GM19238 (cell line): ENCODE results near the gene CUEDC2.

Experiments used
- DNase-seq: peaks from one replicate; pipeline ENCODE4 v3.0.0; 2011; ENCODE audit warnings: low spot score; ENCODE audit not compliant: insufficient read length

Gene CUEDC2

DNA sequence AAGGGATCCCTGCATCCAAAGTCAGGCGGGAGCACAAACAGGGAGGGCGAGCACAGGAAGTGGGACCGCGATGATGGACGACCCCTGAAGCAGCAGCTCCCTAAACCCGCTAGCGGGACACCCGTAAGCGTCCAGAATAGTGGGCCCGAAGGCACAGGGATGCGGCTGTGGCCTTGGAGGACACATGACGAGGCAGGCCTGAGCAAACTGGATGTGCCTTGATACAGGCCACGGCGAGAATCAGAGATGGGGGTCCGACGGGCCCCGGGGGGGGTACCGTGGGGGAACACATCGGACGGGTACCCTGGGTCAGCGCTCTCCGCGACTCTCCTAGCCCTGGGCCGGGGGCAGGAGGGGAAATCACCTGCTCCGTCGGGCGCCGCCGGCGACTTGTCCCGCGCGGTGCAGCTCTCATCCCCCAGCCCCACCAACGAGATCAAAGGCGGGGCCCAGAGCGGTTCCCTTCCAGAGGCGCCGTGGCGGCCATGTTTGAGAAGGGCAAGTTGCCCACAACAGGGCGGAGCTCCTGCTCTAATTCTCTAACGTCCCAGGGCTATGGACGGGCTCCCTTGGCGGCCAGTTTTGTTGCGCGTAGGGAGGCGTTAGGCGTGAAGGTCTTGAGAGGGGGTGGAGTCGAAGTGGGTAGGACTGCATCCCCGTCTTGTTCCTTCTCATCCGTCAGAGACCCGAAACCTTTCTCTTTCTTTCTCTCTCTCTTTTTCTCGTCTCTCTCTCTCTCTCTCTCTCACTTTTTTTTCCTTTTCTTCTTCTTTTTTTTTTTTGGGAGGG lies at the start of gene CUEDC2:
CUEDC2 (minus strand) TSS at position 413 of the 789 bp plus-strand sequence. CDS start 7,386 bp downstream, outside the sequence.
- peak; percentile 92 for DNase-seq

DNA sequence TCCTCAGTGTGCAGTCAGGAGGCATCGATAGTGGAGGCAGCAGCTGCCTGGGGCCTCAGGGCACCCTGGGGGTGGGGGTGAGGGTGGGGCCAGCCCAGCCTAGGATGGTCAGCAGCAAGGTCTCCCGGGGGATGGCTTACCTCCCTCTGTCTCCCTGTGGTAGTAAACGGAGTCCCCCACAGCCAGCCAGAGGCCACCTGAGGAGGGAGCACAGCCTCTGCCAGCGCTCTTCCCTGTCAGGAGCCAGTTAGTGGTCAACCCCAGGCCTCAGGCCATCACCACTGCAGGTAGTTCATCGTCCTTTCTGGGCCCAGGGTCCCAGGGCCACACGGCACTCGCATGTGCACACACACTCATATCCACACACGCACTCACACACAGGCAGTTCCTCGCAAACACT lies 48.0 kb upstream of the CUEDC2 start:
- DNase-seq, result no peak

- DNase-seq, result no peak
These were observed 47.3 kb upstream of the CUEDC2 start for GRCh38 chr10:102479651-102480050.

GRCh38 chr10:102476466-102477141 lies 44.2 kb upstream of the CUEDC2 start:
- no peak for DNase-seq

- no peak for DNase-seq
These were observed 43.2 kb upstream of the CUEDC2 start for GRCh38 chr10:102475451-102476040.

GRCh38 chr10:102473445-102474331 lies 41.3 kb upstream of the CUEDC2 start:
- no peak for DNase-seq

- DNase-seq, result no peak
These were observed 38.5 kb upstream of the CUEDC2 start for GRCh38 chr10:102470579-102471546.

DNA sequence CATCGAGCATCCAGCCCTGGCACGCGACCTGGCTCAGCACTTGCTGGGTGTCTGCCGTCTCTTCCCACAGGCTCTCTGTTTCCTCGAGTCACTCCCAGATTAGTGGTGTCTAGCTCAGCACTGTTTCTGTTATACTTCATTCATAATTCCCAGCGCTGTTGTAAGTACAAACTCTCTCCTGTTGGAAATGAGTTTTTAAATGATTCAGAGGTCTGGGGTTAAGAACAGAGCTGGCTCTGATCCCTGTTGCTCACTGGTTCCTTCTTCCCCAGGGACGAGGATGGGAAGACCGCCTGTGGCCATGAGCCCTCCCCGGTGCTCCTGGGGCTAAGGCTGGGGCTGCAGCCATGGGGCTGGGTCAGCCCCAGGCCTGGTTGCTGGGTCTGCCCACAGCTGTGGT lies 36.3 kb upstream of the CUEDC2 start:
- DNase-seq, result no peak

DNA sequence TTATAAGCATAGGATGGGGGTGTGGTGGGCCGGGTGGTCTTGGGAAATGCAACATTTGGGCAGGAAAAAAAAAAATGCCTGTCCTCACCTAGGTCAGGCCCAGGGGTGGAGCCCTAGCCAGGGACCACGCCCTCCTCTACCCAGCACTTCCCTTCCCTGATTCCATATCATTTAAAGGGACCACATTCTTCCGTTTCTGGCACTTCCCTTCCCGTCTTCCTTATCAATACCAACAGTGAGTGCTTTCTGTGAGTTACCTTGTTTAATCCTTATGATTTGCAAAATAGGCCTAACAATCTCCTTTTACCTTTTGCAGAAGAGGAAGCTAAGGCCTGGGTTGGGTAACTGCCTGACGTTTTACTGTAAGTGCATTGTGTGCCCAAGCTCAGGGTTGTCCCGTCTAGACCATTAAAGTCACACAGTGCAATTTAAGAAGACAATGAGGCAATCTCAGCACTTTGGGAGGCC lies 35.6 kb upstream of the CUEDC2 start:
- no peak for DNase-seq

GRCh38 chr10:102467318-102467717 lies 34.9 kb upstream of the CUEDC2 start:
- no peak for DNase-seq

DNA sequence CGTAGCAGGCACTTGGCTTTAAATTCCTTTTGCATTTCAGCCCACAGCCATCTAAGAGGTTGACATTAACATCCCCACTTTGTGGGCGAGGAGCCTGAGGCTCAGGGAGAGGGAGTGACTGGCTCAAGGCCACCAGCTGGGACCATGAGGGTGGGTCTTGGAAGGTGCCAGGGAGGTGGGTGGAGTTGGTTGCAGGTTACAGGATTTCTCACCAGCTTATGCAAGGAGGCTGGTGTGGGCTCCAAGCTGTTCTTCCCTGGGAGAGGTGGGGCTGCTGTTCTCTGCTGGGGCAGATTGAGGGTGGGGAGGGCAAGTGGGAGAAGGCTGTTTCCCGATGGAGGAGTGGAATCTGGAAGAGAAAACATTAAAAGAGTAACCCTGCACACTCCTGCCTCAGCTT lies 33.1 kb upstream of the CUEDC2 start:
- DNase-seq, result no peak

DNA sequence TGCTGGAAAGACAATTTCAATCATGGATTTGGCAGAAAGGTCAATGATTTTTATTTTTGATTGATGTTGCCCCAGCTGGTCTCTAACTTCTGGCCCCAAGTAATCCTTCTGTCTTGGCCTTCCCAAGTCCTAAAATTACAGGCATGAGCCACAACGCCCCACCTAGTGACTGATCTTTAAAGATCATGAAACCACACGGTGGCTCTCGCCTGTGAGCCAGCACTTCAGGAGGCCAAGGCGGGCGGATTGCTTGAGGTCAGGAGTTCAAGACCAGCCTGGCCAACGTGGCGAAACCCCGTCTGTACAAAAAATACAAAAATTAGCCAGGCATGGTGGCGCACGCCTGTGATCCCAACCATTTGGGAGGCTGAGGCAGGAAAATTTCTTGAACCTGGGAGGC lies 31.6 kb upstream of the CUEDC2 start:
- no peak for DNase-seq

GRCh38 chr10:102462512-102463054 lies 30.2 kb upstream of the CUEDC2 start:
- DNase-seq, result no peak

DNA sequence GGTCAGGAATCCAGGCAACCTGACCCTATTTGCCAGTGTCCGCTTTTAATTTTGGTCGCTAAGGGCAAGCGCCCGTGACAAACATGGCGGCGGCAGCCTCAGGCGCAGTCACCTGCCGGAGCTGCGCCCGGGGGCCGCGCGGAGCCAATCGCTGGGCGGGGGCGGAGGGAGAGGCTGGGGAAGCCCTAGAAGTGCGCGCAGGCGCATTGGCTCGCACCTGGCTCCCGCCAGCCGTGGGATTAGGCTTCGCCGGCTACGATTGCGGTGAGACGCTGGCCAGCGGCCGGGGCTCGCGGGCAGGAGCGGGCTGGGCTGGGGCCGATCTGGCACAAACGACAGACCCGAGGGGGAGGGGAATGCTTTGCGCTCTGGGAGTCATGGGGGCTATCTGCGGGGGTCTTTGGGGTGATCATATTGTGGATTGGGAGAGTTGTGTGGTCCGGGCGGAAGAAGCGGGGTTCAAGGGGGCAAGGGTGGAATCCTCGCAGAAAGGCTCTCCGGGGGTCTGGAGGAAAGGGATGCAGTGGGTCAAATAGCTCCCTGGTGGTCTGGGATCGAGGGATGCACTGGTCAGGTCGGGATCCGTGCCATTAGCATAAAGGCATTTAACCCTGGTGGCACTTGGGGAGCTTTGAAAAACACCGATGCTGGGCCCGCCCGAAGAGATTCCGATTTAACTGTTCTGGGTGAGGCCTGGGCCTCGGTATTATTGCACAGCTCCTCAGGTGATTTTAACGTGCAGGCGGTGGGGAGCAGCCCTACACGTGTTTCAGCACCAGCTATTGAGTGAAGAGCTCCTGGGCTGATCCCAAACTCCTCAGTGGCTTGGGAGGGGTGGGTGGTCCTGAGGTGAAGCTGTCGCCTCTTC lies 29.0 kb upstream of the CUEDC2 start:
- DNase-seq, result peak; percentile 99

- DNase-seq, result no peak
These were observed 28.4 kb upstream of the CUEDC2 start for GRCh38 chr10:102460836-102461186.

- DNase-seq, result no peak
These were observed 26.3 kb upstream of the CUEDC2 start for GRCh38 chr10:102458656-102459055.

DNA sequence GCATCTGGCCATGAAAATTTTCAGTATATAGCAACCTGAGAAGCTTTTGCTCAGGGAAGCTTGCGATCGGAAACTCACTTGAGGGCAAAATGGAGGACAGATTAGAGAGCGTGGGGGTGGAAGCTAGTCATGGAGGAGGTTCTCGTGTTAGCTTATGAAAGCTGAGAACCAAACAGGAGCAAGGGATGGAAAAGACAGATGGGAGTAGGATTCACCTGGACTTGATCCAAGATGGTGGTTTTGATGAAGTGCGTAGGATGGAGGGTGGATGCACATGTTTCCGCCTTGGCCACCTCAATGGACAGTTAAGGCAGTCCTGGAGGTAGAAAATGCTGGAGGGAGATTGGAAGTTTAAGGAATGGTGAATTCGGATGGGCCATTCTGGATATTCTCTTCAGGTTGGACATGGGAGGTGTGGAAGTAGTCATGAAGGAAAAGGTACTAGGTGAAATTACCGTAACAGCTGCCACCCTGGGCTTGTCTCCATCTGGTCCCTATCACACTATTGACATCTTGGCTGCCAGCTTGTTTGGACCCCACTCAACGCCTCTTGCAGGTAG lies 25.3 kb upstream of the CUEDC2 start:
- DNase-seq, result no peak

DNA sequence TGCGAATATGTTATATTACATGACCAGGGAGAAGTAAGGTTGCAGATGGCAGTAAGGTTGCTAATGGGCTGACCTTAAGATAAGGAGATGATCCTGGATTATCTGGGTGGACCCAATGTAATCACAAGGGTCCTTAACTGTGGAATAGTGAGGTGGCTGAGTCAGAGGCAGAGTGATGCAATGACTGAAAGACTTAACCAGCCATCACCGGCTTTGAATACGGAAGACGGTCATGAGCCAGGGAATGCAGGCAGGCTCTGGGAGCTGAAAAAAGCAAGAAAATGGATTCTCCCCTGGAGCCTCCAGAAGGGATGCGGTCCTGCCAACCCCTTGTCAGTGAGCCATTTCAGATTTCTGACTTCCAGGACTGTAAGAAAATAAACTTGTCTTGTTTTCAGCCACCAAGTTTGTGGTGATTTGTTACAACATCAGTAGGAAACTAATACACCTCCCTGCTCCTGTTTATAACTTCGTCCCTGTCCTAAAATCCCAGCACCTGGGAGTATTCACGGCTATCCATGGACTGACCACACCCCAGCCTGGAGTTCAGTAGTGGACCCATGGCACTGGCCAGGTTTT lies 23.6 kb upstream of the CUEDC2 start:
- DNase-seq, result no peak
